Liver (tissue), 9 donors: ENCODE measurements around the gene LEMD1. TPM values are rescaled to one million over a fixed set of nuclear protein-coding genes. Genes with fewer than 3 reads are reported as not detected.

Experiments
- DNase-seq: peaks from one replicate; pipeline ENCODE4 v3.0.0-alpha.2; 2017; ENCODE audit warnings: low spot score
- H3K27ac ChIP-seq, 2 donors: one replicate each; pipeline ENCODE4 v1.7.0; 2013; ENCODE audit warnings: inconsistent platforms in 2 of 2, low read length in 2 of 2, control low read depth in 1 of 2, low read depth in 1 of 2, mild to moderate bottlenecking in 1 of 2
- H3K27me3 ChIP-seq, 4 donors: one replicate each; pipeline versions ENCODE4 v1.6.1 to v1.7.0; 2013; ENCODE audit warnings: low read length in 3 of 4, inconsistent platforms in 1 of 4, mild to moderate bottlenecking in 1 of 4, moderate library complexity in 1 of 4; ENCODE audit not compliant: control insufficient read depth in 4 of 4, insufficient read depth in 4 of 4
- H3K36me3 ChIP-seq, 4 donors: one replicate each; pipeline versions ENCODE4 v1.6.1 to v1.7.0; 2013; ENCODE audit warnings: low read length in 3 of 4, mild to moderate bottlenecking in 3 of 4, low read depth in 1 of 4, moderate library complexity in 1 of 4; ENCODE audit not compliant: control insufficient read depth in 4 of 4, insufficient read depth in 3 of 4
- H3K4me1 ChIP-seq, 4 donors: one replicate each; pipeline versions ENCODE4 v1.6.1 to v1.7.0; 2013; ENCODE audit warnings: low read length in 3 of 4, mild to moderate bottlenecking in 3 of 4, moderate library complexity in 1 of 4; ENCODE audit not compliant: control insufficient read depth in 4 of 4, insufficient read depth in 4 of 4
- H3K4me3 ChIP-seq, 3 donors: one replicate each; pipeline versions ENCODE4 v1.6.1 to v1.7.0; 2013; ENCODE audit warnings: low read length in 3 of 3, control low read depth in 1 of 3, low read depth in 1 of 3, mild to moderate bottlenecking in 1 of 3
- H3K9ac ChIP-seq, 2 donors: one replicate each; pipeline ENCODE4 v1.7.0; 2013; ENCODE audit warnings: low read length in 2 of 2, mild to moderate bottlenecking in 2 of 2, moderate library complexity in 2 of 2, control low read depth in 1 of 2, low read depth in 1 of 2
- H3K9me3 ChIP-seq, 4 donors: one replicate each; pipeline versions ENCODE4 v1.6.1 to v1.7.0; 2013; ENCODE audit warnings: low read length in 3 of 4; ENCODE audit not compliant: control insufficient read depth in 4 of 4
- ATF3 ChIP-seq: IDR thresholded peaks from 2 replicates; pipeline ENCODE4 v1.6.1; 2016; ENCODE audit warnings: antibody characterized with exemption
- CTCF ChIP-seq: fragments of 150-350 bp; IDR thresholded peaks from 2 replicates; pipeline ENCODE4 v1.5.1; 2017; ENCODE audit warnings: improper control_type of control experiment, low read depth, low read length; ENCODE audit not compliant: missing input control
- EGR1 ChIP-seq, 2 donors: IDR thresholded peaks; 2 replicates each; pipeline ENCODE4 v1.6.1; 2016 to 2018; ENCODE audit warnings: antibody characterized with exemption in 2 of 2, low read depth in 2 of 2
- FOXA1 ChIP-seq: IDR thresholded peaks from 2 replicates; pipeline ENCODE4 v1.6.1; 2016; ENCODE audit warnings: antibody characterized with exemption
- FOXA2 ChIP-seq: IDR thresholded peaks from 2 replicates; pipeline ENCODE4 v1.6.1; 2016; ENCODE audit warnings: antibody characterized with exemption
- GABPA ChIP-seq, 2 donors: IDR thresholded peaks in 1 of 2; conservative IDR thresholded peaks in 1 of 2; 2 replicates each; pipeline ENCODE4 v1.6.1; 2016; ENCODE audit warnings: antibody characterized with exemption in 2 of 2, mild to moderate bottlenecking in 1 of 2, moderate library complexity in 1 of 2
- HNF4A ChIP-seq, 2 donors: conservative IDR thresholded peaks; 2 replicates each; pipeline ENCODE4 v1.6.1; 2016; ENCODE audit warnings: antibody characterized with exemption in 2 of 2, mild to moderate bottlenecking in 2 of 2
- HNF4G ChIP-seq: IDR thresholded peaks from 2 replicates; pipeline ENCODE4 v1.6.1; 2016; ENCODE audit warnings: antibody characterized with exemption
- JUND ChIP-seq, 2 donors: IDR thresholded peaks; 2 replicates each; pipeline ENCODE4 v1.6.1; 2016; ENCODE audit warnings: antibody characterized with exemption in 2 of 2
- MAX ChIP-seq: IDR thresholded peaks from 2 replicates; pipeline ENCODE4 v1.6.1; 2016; ENCODE audit warnings: antibody characterized with exemption
- NR2F2 ChIP-seq: IDR thresholded peaks from 2 replicates; pipeline ENCODE4 v1.6.1; 2016; ENCODE audit warnings: antibody characterized with exemption
- RAD21 ChIP-seq, 2 donors: IDR thresholded peaks; 2 replicates each; pipeline ENCODE4 v1.6.1; 2016; ENCODE audit warnings: antibody characterized with exemption in 2 of 2, mild to moderate bottlenecking in 2 of 2
- RXRA ChIP-seq, 2 donors: IDR thresholded peaks; 2 replicates each; pipeline ENCODE4 v1.6.1; 2017 to 2018; ENCODE audit warnings: antibody characterized with exemption in 2 of 2, mild to moderate bottlenecking in 1 of 2
- SP1 ChIP-seq: IDR thresholded peaks from 2 replicates; pipeline ENCODE4 v1.6.1; 2018; ENCODE audit warnings: antibody characterized with exemption, mild to moderate bottlenecking
- TAF1 ChIP-seq: conservative IDR thresholded peaks from 2 replicates; pipeline ENCODE4 v1.6.1; 2016; ENCODE audit warnings: antibody characterized with exemption, mild to moderate bottlenecking
- YY1 ChIP-seq: IDR thresholded peaks from 2 replicates; pipeline ENCODE4 v1.6.1; 2016; ENCODE audit warnings: antibody characterized with exemption, mild to moderate bottlenecking
- WGBS: extraction: QIAGEN DNeasy Blood & Tissue Kit; methylation state at CpG from one replicate; pipeline ENCODE4 v1.1.7; 2013; 5-methylcytosine and 5-hydroxymethylcytosine counted together
- polyA plus RNA-seq, 2 donors: library from polyadenylated mRNA; stranded (reverse) in 1 of 2; unstranded in 1 of 2; fragments of 200-250 nt in 1 of 2; fragments of >200 nt in 1 of 2; fragmentation: Nextera tagmentation in 1 of 2; extraction: Ambion mirVana in 1 of 2; gene quantifications; one replicate each; pipeline versions ENCODE4 v1.2.1 to v1.2.3, GENCODE V29; 2013 to 2015
- total RNA-seq, 2 donors: library from RNA; depleted of rRNA; stranded (reverse); fragments of >200 nt; gene quantifications; one replicate each; pipeline ENCODE4 v1.2.3, GENCODE V29; 2014
- TF ChIP-seq, protein P1 (sequence below): IDR thresholded peaks from 2 replicates; pipeline ENCODE4 v1.6.1; 2016; ENCODE audit warnings: antibody characterized with exemption, mild to moderate bottlenecking
- TF ChIP-seq, protein P2 (sequence below): IDR thresholded peaks from 2 replicates; pipeline ENCODE4 v1.6.1; 2016; ENCODE audit warnings: antibody characterized with exemption
- donor health status: healthy.
- donor health status: healthy.
- donor health status: healthy.
- donor health status: healthy.
- donor health status: healthy.

The LEMD1 gene
- total and polyA plus RNA-seq, 4 donors = not detected

- TF ChIP-seq CTCF (no peak), EGR1 (IDR thresholded peaks at IDR 0.05; ENCODE audit: low read depth in 2 of 2) (no peak), FOXA1 (no peak), MAX (no peak)
Measured at GRCh38 chr1:205452933-205453332, 31.1 kb upstream of the LEMD1 start (continued).

DNA sequence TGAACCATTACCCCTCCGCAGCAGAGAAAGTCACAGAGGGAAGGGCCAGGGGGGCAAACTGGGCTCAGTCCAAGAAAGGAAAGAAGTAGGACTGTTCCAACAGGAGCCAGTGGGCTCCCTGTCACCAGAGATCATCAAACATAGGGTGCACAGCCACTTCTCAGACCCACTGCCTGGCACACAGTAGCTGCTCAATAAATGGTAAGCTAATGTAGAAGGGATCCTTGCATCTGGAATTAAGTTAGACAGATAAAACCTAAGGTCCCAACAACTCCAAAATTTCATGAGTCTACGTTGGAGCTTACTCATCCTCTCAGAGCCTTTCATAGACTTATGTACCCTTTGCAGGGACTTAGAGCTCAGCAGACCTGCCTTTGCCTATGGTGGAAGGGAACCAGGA is 30.5 kb upstream of the LEMD1 start:
- 52% methylated on average over 2 of the region's 2 CpGs for whole genome bisulfite sequencing
- Histone ChIP-seq H3K9me3 (no peaks in the 10 kb centered on the region), H3K36me3 (no peaks in the 10 kb centered on the region), H3K27me3 (peaks cover 7 to 15% (median 10%) of the 10 kb centered on the region in 4 donors), H3K4me1 (peaks cover 0 to 14% (median 9%) of the 10 kb centered on the region in 4 donors), H3K9ac (no peak overlapping the region), H3K4me3 (no peak overlapping the region), H3K27ac (no peak overlapping the region)
- TF ChIP-seq, protein P1, sequence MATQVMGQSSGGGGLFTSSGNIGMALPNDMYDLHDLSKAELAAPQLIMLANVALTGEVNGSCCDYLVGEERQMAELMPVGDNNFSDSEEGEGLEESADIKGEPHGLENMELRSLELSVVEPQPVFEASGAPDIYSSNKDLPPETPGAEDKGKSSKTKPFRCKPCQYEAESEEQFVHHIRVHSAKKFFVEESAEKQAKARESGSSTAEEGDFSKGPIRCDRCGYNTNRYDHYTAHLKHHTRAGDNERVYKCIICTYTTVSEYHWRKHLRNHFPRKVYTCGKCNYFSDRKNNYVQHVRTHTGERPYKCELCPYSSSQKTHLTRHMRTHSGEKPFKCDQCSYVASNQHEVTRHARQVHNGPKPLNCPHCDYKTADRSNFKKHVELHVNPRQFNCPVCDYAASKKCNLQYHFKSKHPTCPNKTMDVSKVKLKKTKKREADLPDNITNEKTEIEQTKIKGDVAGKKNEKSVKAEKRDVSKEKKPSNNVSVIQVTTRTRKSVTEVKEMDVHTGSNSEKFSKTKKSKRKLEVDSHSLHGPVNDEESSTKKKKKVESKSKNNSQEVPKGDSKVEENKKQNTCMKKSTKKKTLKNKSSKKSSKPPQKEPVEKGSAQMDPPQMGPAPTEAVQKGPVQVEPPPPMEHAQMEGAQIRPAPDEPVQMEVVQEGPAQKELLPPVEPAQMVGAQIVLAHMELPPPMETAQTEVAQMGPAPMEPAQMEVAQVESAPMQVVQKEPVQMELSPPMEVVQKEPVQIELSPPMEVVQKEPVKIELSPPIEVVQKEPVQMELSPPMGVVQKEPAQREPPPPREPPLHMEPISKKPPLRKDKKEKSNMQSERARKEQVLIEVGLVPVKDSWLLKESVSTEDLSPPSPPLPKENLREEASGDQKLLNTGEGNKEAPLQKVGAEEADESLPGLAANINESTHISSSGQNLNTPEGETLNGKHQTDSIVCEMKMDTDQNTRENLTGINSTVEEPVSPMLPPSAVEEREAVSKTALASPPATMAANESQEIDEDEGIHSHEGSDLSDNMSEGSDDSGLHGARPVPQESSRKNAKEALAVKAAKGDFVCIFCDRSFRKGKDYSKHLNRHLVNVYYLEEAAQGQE = no peak
- TF ChIP-seq GABPA (IDR thresholded peaks at IDR 0.05 in 1 of 2, conservative IDR thresholded peaks at IDR 0.05 in 1 of 2) (no peak), JUND (IDR thresholded peaks at IDR 0.05) (no peak), FOXA2 (no peak), TAF1 (no peak), MAX (no peak), HNF4A (conservative IDR thresholded peaks at IDR 0.05) (no peak), RAD21 (IDR thresholded peaks at IDR 0.05) (no peak), NR2F2 (no peak), YY1 (no peak), SP1 (no peak), FOXA1 (no peak), RXRA (IDR thresholded peaks at IDR 0.05) (no peak), EGR1 (IDR thresholded peaks at IDR 0.05; ENCODE audit: low read depth in 2 of 2) (no peak), CTCF (no peak), ATF3 (no peak), HNF4G (no peak)
- TF ChIP-seq, protein P2, sequence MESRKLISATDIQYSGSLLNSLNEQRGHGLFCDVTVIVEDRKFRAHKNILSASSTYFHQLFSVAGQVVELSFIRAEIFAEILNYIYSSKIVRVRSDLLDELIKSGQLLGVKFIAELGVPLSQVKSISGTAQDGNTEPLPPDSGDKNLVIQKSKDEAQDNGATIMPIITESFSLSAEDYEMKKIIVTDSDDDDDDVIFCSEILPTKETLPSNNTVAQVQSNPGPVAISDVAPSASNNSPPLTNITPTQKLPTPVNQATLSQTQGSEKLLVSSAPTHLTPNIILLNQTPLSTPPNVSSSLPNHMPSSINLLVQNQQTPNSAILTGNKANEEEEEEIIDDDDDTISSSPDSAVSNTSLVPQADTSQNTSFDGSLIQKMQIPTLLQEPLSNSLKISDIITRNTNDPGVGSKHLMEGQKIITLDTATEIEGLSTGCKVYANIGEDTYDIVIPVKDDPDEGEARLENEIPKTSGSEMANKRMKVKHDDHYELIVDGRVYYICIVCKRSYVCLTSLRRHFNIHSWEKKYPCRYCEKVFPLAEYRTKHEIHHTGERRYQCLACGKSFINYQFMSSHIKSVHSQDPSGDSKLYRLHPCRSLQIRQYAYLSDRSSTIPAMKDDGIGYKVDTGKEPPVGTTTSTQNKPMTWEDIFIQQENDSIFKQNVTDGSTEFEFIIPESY = no peak
- DNase-seq = no peak
